GM21717 (cell line): Measurements from ENCODE around the gene MTG2.

Experiments used
- ATAC-seq: cut with Tn5 transposase; IDR thresholded peaks from one replicate; pipeline ENCODE4 v1.9.1; 2021; ENCODE audit warnings: mild to moderate bottlenecking, moderate library complexity; ENCODE audit not compliant: unreplicated experiment

The MTG2 gene

GRCh38 chr20:62203378-62204030 lies 20.7 kb downstream of the MTG2 start:
- no peak for ATAC-seq

GRCh38 chr20:62205618-62206387 lies 23.0 kb downstream of the MTG2 start:
- ATAC-seq, result no peak

- no peak for ATAC-seq
Observed at GRCh38 chr20:62206388-62206775, 23.6 kb downstream of the MTG2 start.

GRCh38 chr20:62208061-62208794 lies 25.4 kb downstream of the MTG2 start:
- no peak for ATAC-seq

GRCh38 chr20:62208795-62209755 lies 26.2 kb downstream of the MTG2 start:
- ATAC-seq, result no peak

GRCh38 chr20:62209850-62210495 lies 27.1 kb downstream of the MTG2 start:
- ATAC-seq, result no peak

- ATAC-seq, result no peak
Observed at GRCh38 chr20:62210496-62210855, 27.6 kb downstream of the MTG2 start.

- ATAC-seq, result no peak
Observed at GRCh38 chr20:62211216-62211615, 28.4 kb downstream of the MTG2 start.

GRCh38 chr20:62211769-62212288 lies 29.0 kb downstream of the MTG2 start:
- ATAC-seq, result no peak

- no peak for ATAC-seq
Observed at GRCh38 chr20:62212299-62212698, 29.5 kb downstream of the MTG2 start.

GRCh38 chr20:62214067-62214466 lies 31.2 kb downstream of the MTG2 start:
- ATAC-seq, result no peak

GRCh38 chr20:62215020-62215990 lies 32.5 kb downstream of the MTG2 start:
- ATAC-seq, result no peak

GRCh38 chr20:62215991-62216635 lies 33.3 kb downstream of the MTG2 start:
- no peak for ATAC-seq

- ATAC-seq, result no peak
Observed at GRCh38 chr20:62216636-62217566, 34.1 kb downstream of the MTG2 start.

GRCh38 chr20:62217913-62218773 lies 35.3 kb downstream of the MTG2 start:
- no peak for ATAC-seq
